SK-N-MC (cell line): ENCODE results near the gene DOP1A.

Experiments used
- DNase-seq: peaks from one replicate; pipeline ENCODE4 v3.0.0-alpha.2; 2011; ENCODE audit warnings: low read depth, low spot score
- H3K27ac ChIP-seq: fragments of 200-600 bp; sonication (generic); 2 replicates; pipeline ENCODE4 v1.5.1; 2016; ENCODE audit warnings: mixed run types
- H3K36me3 ChIP-seq: fragments of 200-600 bp; sonication (generic); 2 replicates; pipeline ENCODE4 v1.6.1; 2017; ENCODE audit warnings: antibody characterized with exemption, low read length, mixed read lengths; ENCODE audit not compliant: insufficient read depth
- H3K4me3 ChIP-seq: fragments of 200-600 bp; sonication (generic); 2 replicates; pipeline ENCODE4 v1.5.1; 2016
- H3K9ac ChIP-seq: fragments of 200-600 bp; sonication (generic); 2 replicates; pipeline ENCODE4 v1.8.0; 2017; ENCODE audit warnings: mixed run types, mixed read lengths; ENCODE audit not compliant: insufficient read length
- H3K9me3 ChIP-seq: fragments of 200-600 bp; sonication (generic); 2 replicates; pipeline ENCODE4 v1.6.1; 2017; ENCODE audit warnings: low read depth, mild to moderate bottlenecking, antibody characterized with exemption, low read length, moderate library complexity, mixed read lengths
- EZH2 ChIP-seq: fragments of 200-600 bp; sonication (generic); IDR thresholded peaks from one replicate; pipeline ENCODE4 v1.6.1; 2017; ENCODE audit warnings: antibody characterized with exemption
- FOXP2 ChIP-seq: optimal IDR thresholded peaks from 2 replicates; pipeline ENCODE3; 2011; ENCODE audit warnings: mild to moderate bottlenecking, moderate library complexity; ENCODE audit not compliant: insufficient read depth; ENCODE audit errors: extremely low read length, control extremely low read depth
- POLR2AphosphoS5 ChIP-seq: IDR thresholded peaks from 2 replicates; pipeline ENCODE4 v1.6.1; 2012; ENCODE audit warnings: mild to moderate bottlenecking, low read depth, low read length, borderline replicate concordance

Gene DOP1A

GRCh38 chr6:83047065-83047754 lies 20.3 kb upstream of the DOP1A start:
- H3K27ac ChIP-seq = no peak overlapping the region
- H3K36me3 ChIP-seq = peaks cover 80% of the 10 kb centered on the region
- TF ChIP-seq POLR2AphosphoS5 (no peak), EZH2 (no peak), FOXP2 (no peak)
- no peaks in the 10 kb centered on the region for H3K9me3 ChIP-seq
- H3K9ac ChIP-seq = no peak overlapping the region
- H3K4me3 ChIP-seq = no peak overlapping the region
- DNase-seq = no peak

GRCh38 chr6:83051377-83052172 lies 15.9 kb upstream of the DOP1A start:
- peaks cover 79% of the 10 kb centered on the region for H3K36me3 ChIP-seq
- TF ChIP-seq POLR2AphosphoS5 (no peak), EZH2 (no peak), FOXP2 (no peak)
- H3K27ac ChIP-seq = no peak overlapping the region
- H3K9ac ChIP-seq = no peak overlapping the region
- no peak overlapping the region for H3K4me3 ChIP-seq
- no peak for DNase-seq
- no peaks in the 10 kb centered on the region for H3K9me3 ChIP-seq

- Histone ChIP-seq H3K9ac (no peak overlapping the region), H3K4me3 (no peak overlapping the region), H3K36me3 (peaks cover 82% of the 10 kb centered on the region), H3K27ac (0 out of 2 replicates have a peak overlapping the region, but pooled peaks have one; percentile 2), H3K9me3 (no peaks in the 10 kb centered on the region)
- no peak for DNase-seq
- TF ChIP-seq POLR2AphosphoS5 = no peak
- TF ChIP-seq FOXP2 = no peak
- no peak for TF ChIP-seq EZH2
Measured at GRCh38 chr6:83053678-83054077, 13.8 kb upstream of the DOP1A start.

- H3K36me3 ChIP-seq = peaks cover 82% of the 10 kb centered on the region
- no peak for DNase-seq
- peak overlapping the region; percentile 87 for H3K27ac ChIP-seq
- H3K9me3 ChIP-seq = no peaks in the 10 kb centered on the region
- H3K9ac ChIP-seq = peak overlapping the region; percentile 59
- TF ChIP-seq EZH2 = no peak
- no peak for TF ChIP-seq POLR2AphosphoS5
- no peak for TF ChIP-seq FOXP2
- H3K4me3 ChIP-seq = peak overlapping the region; percentile 47
Measured at GRCh38 chr6:83055366-83055964, 12.0 kb upstream of the DOP1A start.

- no peak for DNase-seq
- Histone ChIP-seq H3K9ac (peak overlapping the region; percentile 34), H3K36me3 (peaks cover 76% of the 10 kb centered on the region), H3K4me3 (peak overlapping the region; percentile 36; the same call in 1 of the 2 replicates), H3K9me3 (no peaks in the 10 kb centered on the region), H3K27ac (peak overlapping the region; percentile 87)
- TF ChIP-seq FOXP2 (no peak), EZH2 (no peak), POLR2AphosphoS5 (no peak)
Measured at GRCh38 chr6:83057705-83058321, 9.7 kb upstream of the DOP1A start.

- Histone ChIP-seq H3K9ac (no peak overlapping the region), H3K9me3 (no peaks in the 10 kb centered on the region), H3K36me3 (peaks cover 60% of the 10 kb centered on the region), H3K27ac (peak overlapping the region; percentile 78; the same call in 1 of the 2 replicates), H3K4me3 (peak overlapping the region; percentile 93)
- no peak for DNase-seq
- no peak for TF ChIP-seq POLR2AphosphoS5
- no peak for TF ChIP-seq FOXP2
- no peak for TF ChIP-seq EZH2
Measured at GRCh38 chr6:83061190-83061589, 6.3 kb upstream of the DOP1A start.

GRCh38 chr6:83062225-83062624 lies 5.2 kb upstream of the DOP1A start:
- Histone ChIP-seq H3K9ac (no peak overlapping the region), H3K36me3 (peaks cover 49% of the 10 kb centered on the region), H3K4me3 (peak overlapping the region; percentile 93), H3K9me3 (no peaks in the 10 kb centered on the region), H3K27ac (peak overlapping the region; percentile 78)
- DNase-seq = no peak
- no peak for TF ChIP-seq EZH2
- 0 out of 2 replicates have a peak, but pooled peaks have one; percentile 18 for TF ChIP-seq POLR2AphosphoS5
- no peak for TF ChIP-seq FOXP2
